COLO668 (cell line): Measurements from ENCODE around the gene SLC6A3.
A peak's percentile ranks its signal among the peaks of the same experiment; 100 is the strongest.
"Not testable (repeated sequence)": the region's sequence is repeated elsewhere in the genome, so short reads cannot be mapped to it uniquely, and the experiment has no call there.

Experiments
- DNase-seq: peaks from one replicate; lab custom pipeline; 2025; ENCODE audit not compliant: unreplicated experiment; lab: John Stamatoyannopoulos, UW

SLC6A3 gene

DNA sequence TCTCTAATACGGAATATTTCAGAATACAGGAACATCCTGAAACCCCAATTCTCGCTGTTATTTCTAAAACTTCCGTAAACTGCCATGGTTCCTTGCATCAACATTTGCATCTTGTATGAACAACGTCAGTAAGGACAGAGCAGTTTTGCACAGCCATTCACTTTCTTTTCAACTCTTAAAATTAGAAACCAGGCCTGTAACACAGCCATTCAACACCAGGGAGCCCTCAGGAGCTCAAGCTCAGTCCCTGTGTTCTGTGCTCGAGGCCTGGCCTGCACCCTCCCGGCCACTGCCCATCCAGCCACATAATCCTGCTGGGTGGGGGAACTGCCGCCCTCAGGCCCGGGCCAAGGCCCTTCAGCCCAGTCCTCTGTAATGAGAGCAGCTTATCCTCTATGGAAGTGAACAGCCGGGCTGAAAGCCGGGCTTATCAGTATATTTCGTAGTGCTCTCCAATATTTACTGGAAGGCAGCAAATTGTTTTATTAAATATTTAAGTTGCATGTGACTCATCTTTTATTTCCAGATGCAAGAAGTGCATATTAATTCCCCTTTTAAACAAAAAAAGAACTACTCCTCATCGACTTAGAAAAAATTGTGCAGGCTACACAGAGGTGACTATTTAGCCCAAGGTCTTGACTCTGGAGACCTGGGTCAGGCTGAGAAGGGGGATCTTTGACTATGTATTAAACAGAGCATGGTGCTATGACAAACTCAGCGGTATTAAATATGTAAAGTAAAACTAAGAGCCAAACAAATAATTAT lies 33.2 kb upstream of the SLC6A3 start:
- DNase-seq = no peak

DNA sequence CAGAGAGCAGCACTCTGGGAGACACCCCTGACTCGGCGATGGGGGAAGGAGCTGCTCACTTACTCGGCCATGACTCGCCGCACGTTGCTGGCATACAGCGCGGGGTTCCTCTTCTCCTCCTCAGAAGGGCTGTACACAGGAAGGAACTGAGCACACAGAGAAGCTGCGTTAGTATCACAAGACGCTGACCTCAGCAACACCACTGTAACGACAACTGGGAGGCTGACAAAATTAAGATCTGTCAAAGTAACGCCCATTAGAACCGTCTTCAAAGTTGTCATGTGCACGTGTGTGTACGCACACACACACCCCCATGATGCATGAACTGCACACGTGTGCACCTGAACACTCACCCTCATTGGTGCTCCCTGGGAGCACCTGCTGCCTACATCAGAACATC lies 32.1 kb upstream of the SLC6A3 start:
- DNase-seq = no peak

GRCh38 chr5:1476967-1477310 lies 31.7 kb upstream of the SLC6A3 start:
- no peak for DNase-seq

DNA sequence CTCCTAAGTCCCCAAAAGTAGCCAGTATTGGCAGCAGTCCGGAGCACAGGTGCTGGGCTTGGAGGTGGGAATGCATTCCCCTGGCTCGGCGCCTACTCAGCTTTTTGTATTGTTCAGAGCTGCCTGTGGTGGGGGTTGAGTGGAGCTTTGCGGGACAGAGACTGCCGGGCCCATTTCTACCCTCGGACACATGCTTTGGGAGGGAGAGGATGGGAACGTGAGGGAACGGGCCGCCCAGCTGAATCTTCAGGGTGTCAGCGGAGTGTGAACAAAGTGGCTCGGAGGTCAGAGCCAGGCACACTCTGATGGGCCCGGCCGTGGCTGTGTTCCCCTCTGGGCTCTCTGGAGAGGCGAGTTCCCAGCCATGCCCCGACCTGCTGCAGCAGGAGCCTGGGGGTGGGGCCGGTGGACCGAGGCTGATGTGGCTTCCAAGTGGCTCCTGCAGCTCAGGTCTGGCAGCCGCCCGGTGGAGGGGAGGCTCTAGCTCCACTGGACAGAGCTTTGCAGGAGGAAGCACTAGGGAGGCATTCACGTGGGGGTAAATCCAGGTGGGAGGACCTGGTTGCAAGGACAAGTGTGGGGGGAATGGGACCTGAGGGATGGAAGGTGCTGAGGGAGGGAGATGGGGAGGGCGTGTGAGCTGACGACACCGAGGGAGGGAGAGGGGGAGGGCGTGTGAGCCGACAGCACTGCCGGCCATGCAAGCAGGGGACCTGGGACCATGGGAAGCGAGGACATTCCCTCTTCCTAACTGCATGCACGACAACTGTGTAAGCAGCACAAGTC lies 31.1 kb upstream of the SLC6A3 start:
- no peak for DNase-seq

DNA sequence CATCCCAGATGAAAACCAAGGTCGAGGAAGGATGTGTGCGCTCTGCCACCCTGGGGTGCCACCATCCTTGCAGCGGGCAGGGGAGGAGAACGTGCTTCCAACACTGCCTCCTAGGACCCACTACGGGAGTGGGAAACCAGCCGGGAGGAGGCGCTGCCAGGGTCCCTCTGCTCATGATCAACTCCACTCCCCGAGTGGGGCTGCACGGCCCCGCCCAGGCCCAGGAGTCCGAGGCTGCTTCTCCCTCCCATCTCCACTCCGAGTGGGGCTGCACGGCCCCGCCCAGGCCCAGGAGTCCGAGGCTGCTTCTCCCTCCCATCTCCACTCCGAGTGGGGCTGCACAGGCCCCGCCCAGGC lies 30.3 kb upstream of the SLC6A3 start:
- not testable (repeated sequence) for DNase-seq

DNA sequence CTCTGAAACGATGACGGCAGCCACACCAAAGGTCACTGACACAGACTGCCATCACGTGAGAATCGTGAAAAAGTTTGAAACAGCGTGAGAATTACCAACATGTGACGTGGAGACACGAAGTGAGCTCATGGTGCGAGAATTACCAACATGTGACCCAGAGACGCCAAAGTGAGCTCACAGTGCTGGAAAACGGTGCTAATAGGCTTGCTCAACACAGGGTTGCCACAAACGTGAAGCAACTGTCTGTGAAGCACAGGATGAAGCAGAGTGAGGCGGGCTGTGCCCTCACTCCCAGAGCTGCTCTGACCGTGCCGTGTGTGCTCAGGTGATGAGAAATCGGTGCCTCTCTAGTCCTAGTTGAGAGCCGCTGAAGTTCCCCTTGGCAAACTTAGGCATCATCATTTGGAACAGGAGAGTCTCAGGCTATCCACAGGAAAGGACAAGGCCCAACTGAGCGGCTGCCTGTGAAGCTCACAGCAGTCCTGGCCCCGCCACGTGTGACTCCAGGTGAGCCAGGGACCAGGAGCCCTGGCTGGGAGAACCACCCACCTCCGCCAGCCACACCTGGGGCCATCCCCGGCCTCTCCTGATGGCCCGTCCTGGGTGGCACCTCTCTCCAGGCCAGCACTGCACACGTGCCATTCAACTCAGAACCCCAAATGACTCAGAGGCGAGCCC lies 29.8 kb upstream of the SLC6A3 start:
- DNase-seq = no peak

GRCh38 chr5:1474183-1474839 lies 29.1 kb upstream of the SLC6A3 start:
- DNase-seq = no peak

- no peak for DNase-seq
Observed at GRCh38 chr5:1473746-1474145, 28.5 kb upstream of the SLC6A3 start.

GRCh38 chr5:1472964-1473628 lies 27.9 kb upstream of the SLC6A3 start:
- DNase-seq = no peak

GRCh38 chr5:1471997-1472963 lies 27.0 kb upstream of the SLC6A3 start:
- DNase-seq = no peak

GRCh38 chr5:1471240-1471853 lies 26.1 kb upstream of the SLC6A3 start:
- DNase-seq = no peak

DNA sequence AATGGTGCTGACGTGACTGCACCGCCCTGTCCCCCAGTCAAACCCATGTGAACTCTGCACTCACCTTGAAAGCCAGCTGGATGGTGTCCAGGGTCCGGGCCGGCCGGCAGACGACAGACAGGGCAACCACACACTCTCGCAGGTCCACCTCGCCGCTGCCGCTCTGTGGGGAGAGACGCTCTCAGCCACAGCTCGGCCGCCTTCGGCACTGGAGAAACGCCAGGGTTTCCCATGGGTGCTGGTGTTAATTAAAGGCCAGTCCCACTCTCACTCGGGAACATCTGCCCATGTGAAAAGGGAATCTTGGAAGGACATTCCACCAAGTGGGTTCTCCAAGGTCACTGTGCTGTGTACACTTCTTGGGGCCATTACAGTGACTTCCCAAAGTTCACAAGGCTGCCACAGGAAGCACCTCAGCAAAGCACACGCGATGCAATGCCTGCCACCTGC lies 25.5 kb upstream of the SLC6A3 start:
- no peak for DNase-seq

DNA sequence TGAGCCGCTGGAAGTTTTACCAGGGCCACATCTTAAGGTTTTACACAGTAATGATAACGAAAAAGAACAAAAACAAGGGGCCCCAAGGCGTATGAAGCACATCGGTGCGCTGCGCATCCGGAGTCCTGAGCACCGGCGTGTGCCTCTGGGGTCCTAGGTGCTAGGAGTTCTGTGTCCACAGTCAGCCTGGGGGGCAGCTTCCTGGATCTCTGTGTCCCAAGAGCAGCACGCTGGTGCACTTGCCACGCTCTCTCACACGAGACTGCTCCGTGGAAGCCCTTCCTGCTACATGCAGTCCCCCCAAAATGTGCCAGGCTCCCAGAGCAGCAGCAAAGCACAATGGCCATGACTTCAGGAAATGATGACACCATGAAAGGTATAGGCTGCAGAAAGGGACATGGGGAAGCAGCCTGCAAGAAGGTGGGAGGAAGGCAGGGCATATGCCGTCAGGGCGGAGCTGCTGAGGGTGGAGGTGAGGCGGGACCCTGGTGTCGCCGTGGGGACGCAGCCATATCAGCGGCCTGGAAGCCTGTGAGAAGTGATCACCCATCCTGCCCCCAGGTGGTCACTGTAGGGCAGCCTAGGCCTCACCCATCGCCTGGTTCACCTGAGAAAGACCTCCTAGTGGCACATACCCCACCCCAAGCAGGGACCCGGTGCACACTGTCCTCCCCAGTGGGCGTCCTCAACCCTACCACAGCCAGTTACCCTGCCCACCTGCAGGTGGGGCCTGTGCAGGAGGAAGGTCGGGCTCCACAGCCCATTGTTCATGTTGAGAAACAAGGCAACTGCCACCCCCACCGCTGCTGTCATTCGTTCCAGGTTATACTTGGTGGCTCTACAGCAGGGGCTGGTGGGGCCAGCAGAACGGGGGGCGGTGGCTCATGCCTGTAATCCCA lies 23.6 kb upstream of the SLC6A3 start:
- no peak for DNase-seq

- peak; percentile 38 for DNase-seq
Observed at GRCh38 chr5:1468247-1468612, 23.0 kb upstream of the SLC6A3 start.

DNA sequence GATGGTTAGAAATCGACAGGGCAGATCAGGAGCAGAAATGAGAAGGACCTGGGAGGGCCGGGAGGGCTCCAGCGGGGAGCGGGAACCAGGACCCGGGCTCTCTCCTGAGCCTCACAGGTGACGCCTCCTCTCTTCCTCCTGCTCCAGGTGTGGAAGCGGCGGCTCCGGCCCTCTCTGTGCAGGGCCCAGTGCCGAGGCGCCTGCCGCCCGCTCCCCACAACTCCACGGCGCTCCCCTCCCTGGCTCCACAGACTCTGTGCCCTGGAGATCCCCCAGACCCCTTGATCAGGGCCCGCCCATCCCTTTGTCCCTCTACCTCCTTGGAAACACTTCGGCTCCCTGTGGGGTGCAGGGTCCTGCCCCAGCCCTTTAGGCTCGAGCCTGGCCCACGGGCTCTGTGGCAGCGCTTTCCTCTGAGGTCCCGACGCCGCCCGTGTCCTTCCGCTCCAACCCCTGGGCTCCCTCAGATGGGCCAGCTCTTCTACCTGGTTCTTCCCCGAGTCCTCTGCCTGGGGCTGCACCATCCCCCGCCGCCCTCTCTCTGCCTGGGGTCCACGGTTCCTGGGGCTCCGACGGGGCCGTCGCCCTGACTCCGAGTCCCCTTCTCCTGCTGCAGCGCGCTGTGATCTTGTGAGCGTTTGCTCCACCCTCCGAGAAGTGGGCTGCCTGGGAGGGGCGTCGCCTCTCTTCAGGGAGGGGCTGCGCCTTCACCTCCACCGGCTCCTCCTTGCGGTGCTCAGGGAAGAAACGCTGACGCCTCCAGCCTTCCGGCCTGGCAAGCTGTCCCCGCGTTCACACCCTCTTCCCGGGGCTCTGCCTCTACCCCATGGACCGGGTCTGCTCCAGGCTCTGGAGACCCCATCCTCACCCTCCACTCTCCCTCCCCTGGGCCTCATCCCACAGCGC lies 22.4 kb upstream of the SLC6A3 start:
- DNase-seq = no peak

- DNase-seq = no peak
Observed at GRCh38 chr5:1466631-1467265, 21.5 kb upstream of the SLC6A3 start.

GRCh38 chr5:1465966-1466471 lies 20.8 kb upstream of the SLC6A3 start:
- no peak for DNase-seq
